AG20443 (cell line): ENCODE data around the gene CHD5.
A peak's percentile ranks its signal among the peaks of the same experiment; 100 is the strongest.
"Not testable (repeated sequence)": the region's sequence is repeated elsewhere in the genome, so short reads cannot be mapped to it uniquely, and the experiment has no call there.

Source experiments
- DNase-seq: peaks from one replicate; pipeline ENCODE4 v3.0.0; 2012; ENCODE audit warnings: low spot score, mixed read lengths

CHD5 gene

GRCh38 chr1:6180268-6180706 is at the start of gene CHD5:
CHD5 (minus strand) TSS chr1:6180321; CDS start chr1:6180023, 298 bp downstream.
- peak; percentile 33 for DNase-seq

- DNase-seq = no peak
Measured at GRCh38 chr1:6225651-6226050, 45.5 kb upstream of the CHD5 start.

DNA sequence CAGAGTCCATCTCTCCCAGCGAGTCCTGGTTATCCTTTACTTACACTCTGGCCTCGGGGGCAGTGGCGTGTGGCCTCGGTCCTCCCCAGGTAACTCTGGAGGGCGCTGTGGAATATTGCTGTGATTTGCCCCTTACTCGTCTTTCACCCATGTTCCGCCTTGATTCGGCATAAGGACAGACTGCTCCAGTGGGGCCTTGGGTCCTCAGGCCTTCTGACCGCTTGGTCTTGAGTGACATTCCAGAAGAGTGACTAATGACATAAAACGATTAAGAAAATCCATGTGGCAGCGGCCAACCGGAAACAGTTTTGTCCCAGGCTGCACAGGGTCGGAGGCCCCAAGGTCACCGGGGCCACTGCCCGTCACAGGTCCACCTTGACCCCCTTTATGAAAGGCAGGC is 44.6 kb upstream of the CHD5 start:
- no peak for DNase-seq

GRCh38 chr1:6223617-6224016 is 43.5 kb upstream of the CHD5 start:
- DNase-seq = no peak

DNA sequence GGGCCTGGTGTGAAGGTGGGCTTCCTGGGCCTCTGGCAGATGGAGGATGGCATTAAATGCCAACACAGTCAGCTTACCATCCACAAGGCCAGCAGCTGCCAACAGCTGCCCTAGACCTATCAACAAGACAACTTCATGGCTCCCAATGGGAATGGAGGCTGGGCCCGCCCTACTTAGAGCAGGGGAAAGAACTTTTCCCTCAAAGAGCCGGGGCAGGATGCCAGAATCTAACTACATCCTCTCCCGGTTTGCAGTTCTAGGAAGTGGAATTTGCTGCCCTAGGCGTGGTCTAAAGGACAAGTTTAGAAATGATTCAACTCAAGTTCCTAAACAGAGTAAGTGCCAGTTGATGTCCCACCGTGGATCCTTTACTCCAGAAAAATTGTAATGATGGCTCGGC is 42.5 kb upstream of the CHD5 start:
- DNase-seq = peak; percentile 34

DNA sequence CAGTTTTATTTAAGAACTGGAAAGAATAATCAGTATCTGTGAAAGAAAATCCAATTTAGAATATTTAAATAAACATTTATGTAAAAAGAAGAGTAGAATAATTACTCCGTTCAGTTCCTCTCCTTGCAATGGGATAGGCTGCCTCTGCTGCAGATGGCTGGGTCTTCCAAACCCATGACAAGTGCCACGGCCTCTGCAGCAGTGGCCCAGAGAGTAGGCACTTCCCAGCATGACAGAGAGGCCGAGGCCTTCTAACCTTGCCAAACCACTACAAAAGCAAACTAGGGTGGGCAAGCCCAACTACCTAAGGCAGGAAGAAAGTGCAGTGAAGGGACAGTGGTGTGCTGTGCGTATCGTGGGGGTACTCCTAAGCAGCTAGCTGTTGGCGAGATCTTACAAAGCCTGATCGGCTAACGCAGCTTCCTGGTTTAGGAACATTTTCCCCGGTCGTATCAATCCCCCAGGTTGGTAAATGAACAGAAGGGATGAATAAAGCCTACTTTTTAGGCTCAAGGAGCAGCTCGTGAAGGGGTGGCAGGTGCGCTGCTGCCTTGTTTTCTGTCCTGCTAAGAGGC is 41.2 kb upstream of the CHD5 start:
- no peak for DNase-seq

DNA sequence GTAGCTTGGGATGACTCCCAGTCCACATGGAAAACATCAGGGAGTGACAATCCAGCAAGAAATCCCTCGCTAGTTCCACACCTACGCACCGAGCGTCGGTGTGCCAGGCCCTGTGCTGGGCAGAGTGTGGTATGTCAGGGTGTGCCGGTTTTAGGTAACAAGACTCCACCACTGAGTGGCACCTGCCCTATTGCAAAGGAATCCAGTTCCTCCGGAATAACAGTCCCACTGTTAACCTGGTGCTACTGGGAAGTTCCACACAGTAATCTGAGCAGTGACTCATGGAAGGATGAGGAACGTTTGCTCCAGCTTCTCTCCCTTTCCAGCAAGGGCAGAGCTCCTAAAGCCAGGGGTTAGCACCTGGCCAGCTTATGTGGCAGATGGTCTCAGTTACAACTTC is 40.1 kb upstream of the CHD5 start:
- no peak for DNase-seq

DNA sequence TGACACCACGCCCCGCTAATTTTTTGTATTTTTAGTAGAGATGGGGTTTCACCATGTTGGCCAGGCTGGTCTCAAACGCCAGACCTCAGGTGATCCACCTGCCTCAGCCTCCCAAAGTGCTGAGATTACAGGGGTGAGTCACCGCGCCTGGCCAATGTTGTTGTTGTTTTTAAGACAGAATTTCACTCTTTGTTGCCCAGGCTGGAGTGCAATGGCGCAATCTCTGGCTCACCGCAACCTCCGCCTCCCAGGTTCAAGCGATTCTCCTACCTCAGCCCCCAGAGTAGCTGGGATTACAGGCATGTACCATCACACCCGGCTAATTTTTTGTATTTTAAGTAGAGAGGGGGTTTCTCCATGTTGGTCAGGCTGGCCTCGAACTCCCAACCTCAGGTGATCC is 39.5 kb upstream of the CHD5 start:
- DNase-seq = not testable (repeated sequence)

- DNase-seq = no peak
Measured at GRCh38 chr1:6218375-6219164, 38.4 kb upstream of the CHD5 start.

DNA sequence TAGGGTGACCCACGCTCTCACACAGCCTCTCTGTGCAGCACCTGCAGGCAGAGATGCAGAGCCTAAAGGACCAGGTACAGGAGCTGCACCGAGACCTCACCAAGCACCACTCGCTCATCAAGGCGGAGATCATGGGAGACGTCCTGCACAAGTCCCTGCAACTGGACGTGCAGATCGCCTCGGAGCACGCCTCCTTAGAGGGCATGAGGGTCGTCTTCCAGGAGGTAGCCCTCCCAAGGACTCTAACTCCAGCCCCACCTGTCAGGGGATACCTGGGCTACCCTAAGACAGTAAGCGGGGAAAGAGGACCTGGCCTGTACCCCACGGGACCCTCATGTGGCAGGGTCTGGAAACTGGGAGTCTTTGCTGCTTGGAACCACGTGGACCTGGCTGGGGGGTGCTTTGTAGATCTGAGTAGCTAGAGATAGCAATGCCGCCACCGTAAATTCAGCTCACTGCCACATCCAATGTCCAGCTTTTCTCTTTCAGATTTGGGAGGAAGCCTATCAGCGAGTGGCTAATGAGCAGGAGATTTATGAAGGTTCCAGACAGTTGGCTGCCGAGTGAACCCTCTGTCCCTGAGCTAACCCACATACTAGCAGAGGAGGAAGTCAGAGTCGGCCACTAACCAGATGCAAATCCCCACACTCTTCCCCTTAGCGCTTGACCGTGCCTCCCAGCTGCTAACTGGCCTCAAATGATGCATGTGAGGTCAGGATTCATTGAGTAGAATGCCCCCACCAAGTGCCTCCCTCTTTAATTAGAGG is 32.3 kb upstream of the CHD5 start:
- no peak for DNase-seq

GRCh38 chr1:6211731-6212130 is 31.6 kb upstream of the CHD5 start:
- no peak for DNase-seq

- DNase-seq = no peak
Measured at GRCh38 chr1:6210591-6211355, 30.7 kb upstream of the CHD5 start.

GRCh38 chr1:6209661-6210580 is 29.8 kb upstream of the CHD5 start:
- DNase-seq = no peak

DNA sequence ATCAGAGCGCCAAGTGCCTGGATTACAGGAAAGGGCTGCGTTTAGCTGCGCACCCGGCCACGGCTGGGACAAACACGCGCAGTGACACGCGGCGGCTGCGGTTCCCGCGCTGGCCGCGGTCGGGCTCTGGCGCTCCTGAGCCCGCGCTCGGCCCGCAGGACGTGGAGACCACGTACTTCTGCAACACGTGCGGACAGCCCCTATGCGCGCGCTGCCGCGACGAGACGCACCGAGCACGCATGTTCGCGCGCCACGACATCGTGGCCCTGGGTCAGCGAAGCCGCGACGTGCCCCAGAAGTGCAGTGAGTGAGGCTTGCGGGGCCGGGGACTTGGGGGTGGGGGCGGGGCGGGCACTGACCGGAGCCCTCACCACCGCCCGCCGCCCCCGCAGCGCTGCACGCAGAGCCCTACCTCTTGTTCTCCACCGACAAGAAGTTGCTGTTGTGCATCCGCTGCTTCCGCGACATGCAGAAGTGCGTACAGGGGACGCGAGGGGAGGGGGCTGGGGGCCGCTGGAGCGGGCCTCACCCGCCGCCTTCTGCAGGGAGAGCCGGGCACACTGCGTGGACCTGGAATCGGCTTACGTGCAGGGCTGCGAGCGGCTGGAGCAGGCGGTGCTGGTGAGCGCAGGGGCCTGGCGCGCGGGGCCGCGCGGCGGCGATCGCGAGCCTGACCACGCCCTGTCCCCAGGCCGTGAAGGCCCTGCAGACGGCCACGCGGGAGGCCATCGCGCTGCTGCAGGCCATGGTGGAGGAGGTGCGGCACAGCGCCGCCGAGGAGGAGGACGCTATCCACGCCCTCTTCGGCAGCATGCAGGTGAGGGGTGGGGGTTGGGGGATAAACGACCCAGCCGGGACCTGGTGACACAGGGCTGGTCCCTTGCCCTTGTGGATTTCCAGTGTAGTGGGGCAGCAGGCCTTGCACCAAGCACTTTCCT is 28.9 kb upstream of the CHD5 start:
- DNase-seq = peak; percentile 89

DNA sequence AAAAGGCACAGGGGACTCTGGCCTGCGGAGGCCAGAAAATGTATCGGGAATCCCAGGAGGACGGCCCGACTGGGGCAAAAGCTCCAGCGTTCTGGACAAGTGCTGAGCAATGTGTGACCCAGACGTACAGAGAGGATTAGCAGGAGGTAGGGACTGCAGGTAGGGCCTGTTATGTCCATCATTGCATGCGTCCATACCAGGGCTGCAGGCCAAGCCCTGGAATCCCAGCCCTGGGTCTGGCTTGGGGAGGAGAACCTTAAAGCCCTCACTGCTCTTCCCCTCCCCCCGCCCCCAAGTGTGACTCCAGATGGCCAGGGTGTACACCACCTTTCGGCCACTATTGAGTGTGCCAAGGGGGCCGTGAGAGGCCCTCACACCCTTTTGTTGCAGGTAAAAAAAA is 27.8 kb upstream of the CHD5 start:
- DNase-seq = no peak

GRCh38 chr1:6207075-6207885 is 27.2 kb upstream of the CHD5 start:
- DNase-seq = no peak

DNA sequence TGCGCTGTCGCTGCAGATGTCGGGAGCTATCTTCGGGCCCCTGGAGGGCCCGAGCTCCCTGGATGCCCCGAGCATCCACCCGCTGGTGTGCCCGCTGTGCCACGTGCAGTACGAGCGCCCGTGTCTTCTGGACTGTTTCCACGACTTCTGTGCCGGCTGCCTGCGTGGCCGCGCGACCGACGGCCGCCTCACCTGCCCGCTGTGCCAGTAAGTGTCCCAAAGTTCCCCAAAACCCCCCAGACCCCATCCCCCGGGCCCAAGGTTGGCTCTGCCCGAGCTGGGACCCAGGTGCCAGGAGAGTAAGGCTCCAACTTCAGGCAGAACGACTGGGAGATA is 26.4 kb upstream of the CHD5 start:
- DNase-seq = no peak

DNA sequence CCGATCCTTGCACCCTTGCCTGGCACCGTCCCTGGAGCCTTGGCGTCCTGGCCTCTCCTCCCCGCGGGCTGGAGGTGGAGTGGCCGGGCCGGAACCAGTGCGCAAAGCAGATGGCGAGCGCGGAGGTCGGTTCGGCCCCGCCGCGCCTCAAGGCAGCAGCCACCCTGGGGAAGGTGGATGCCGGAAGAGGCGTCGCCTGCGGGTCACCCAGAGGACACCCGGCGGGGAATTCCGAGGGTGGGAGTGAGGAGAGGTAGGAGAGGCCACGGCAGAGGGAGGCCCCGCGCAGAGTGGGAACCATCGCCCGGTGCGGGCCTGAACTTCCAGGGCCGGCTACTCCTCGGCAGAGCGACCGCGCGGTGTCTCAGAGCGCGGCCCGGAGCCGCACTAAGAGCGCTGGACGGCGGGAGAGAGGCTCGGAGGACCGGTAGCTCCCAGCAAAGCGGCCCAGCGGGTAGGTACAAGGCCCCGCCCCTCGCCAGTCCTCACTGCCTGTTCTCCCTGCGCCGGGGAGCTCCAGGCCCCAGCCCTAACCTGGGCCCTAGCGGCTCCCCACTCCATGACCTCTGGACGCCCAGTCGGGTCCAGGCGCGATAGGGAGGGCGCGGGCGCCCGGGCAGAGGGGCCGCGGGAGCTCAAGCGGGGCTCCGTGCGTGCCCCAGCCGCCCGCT is 25.9 kb upstream of the CHD5 start, which contains the start of gene RNF207:
Gene RNF207 (plus strand): TSS at position 271 of the 671 bp plus-strand sequence. CDS start 417 bp downstream, outside the sequence.
- DNase-seq = peak; percentile 72

- DNase-seq = no peak
Measured at GRCh38 chr1:6202256-6202655, 22.1 kb upstream of the CHD5 start.
